Neural cell (in vitro differentiated cells): ENCODE data around the gene CREB3L4. TPM values are rescaled to one million over a fixed set of nuclear protein-coding genes. Genes with fewer than 3 reads are reported as not detected.

Experiments used
- H2AFZ ChIP-seq: fragments of 200-600, 300-800 bp; sonication (generic), shearing (Covaris generic); 2 replicates; pipeline ENCODE4 v1.6.0; 2014; ENCODE audit warnings: low read depth, mild to moderate bottlenecking, antibody characterized with exemption, low read length, moderate library complexity
- H3F3A ChIP-seq: fragments of 200-600 bp; shearing (Covaris generic); 2 replicates; pipeline ENCODE4 v1.6.1; 2016; ENCODE audit warnings: mild to moderate bottlenecking, moderate library complexity, mixed read lengths, antibody characterized with exemption, low read length; ENCODE audit not compliant: insufficient read depth, poor library complexity, severe bottlenecking
- H3K27ac ChIP-seq: fragments of 200-600, 300-800 bp; sonication (generic), shearing (Covaris generic); 2 replicates; pipeline ENCODE4 v1.5.1; 2014; ENCODE audit warnings: mild to moderate bottlenecking, low read length, moderate library complexity
- H3K27me3 ChIP-seq: fragments of 300-800, 200-600 bp; sonication (generic), shearing (Covaris generic); 2 replicates; pipeline ENCODE4 v1.6.0; 2014; ENCODE audit warnings: mild to moderate bottlenecking, low read depth, low read length, moderate library complexity; ENCODE audit not compliant: insufficient read depth
- H3K36me3 ChIP-seq: fragments of 300-800, 200-600 bp; sonication (generic), shearing (Covaris generic); 2 replicates; pipeline ENCODE4 v1.5.1; 2014; ENCODE audit warnings: mild to moderate bottlenecking, antibody characterized with exemption, low read length, moderate library complexity; ENCODE audit not compliant: insufficient read depth
- H3K4me2 ChIP-seq: fragments of 300-800, 200-600 bp; sonication (generic), shearing (Covaris generic); 2 replicates; pipeline ENCODE4 v1.6.0; 2014; ENCODE audit warnings: mild to moderate bottlenecking, low read length
- H3K4me3 ChIP-seq: fragments of 300-800, 200-600 bp; sonication (generic), shearing (Covaris generic); 2 replicates; pipeline ENCODE4 v1.5.1; 2014; ENCODE audit warnings: mild to moderate bottlenecking, low read length, moderate library complexity
- H3K79me2 ChIP-seq: fragments of 200-600 bp; shearing (Covaris generic); replicated peaks from 2 replicates; pipeline ENCODE4 v1.6.0; 2014; ENCODE audit warnings: mild to moderate bottlenecking, low read length, moderate library complexity; ENCODE audit not compliant: insufficient read depth
- H3K9ac ChIP-seq: fragments of 300-800, 200-600 bp; sonication (generic), shearing (Covaris generic); 2 replicates; pipeline ENCODE4 v1.6.1; 2016; ENCODE audit warnings: mild to moderate bottlenecking, low read length, mixed read lengths
- H3K9me2 ChIP-seq: fragments of 200-600 bp; shearing (Covaris generic); 2 replicates; pipeline ENCODE4 v1.6.1; 2016; ENCODE audit warnings: mild to moderate bottlenecking, low read length, mixed read lengths; ENCODE audit not compliant: insufficient read depth
- H3K9me3 ChIP-seq: fragments of 200-600, 300-800 bp; sonication (generic), shearing (Covaris generic); 2 replicates; pipeline ENCODE4 v1.6.1; 2016; ENCODE audit warnings: mild to moderate bottlenecking, mixed run types, low read length, moderate library complexity, mixed read lengths
- H4K20me1 ChIP-seq: fragments of 200-600 bp; shearing (Covaris generic); 2 replicates; pipeline ENCODE4 v1.6.1; 2016; ENCODE audit warnings: mild to moderate bottlenecking, mixed run types; ENCODE audit not compliant: insufficient read depth
- CTCF ChIP-seq: fragments of 450-650 bp; IDR thresholded peaks from 2 replicates; pipeline ENCODE4 v1.5.1; 2014; ENCODE audit warnings: antibody characterized with exemption, mild to moderate bottlenecking, moderate library complexity; ENCODE audit not compliant: poor library complexity, severe bottlenecking
- EP300 ChIP-seq: fragments of 450-650 bp; conservative IDR thresholded peaks from 2 replicates; pipeline ENCODE4 v1.6.1; 2014; ENCODE audit warnings: antibody characterized with exemption, mild to moderate bottlenecking, moderate library complexity; ENCODE audit not compliant: poor library complexity, severe bottlenecking
- EZH2 ChIP-seq: fragments of 200-600, 300-800 bp; shearing (Covaris generic), sonication (generic); IDR thresholded peaks from 2 replicates; pipeline ENCODE4 v1.6.1; 2014; ENCODE audit warnings: antibody characterized with exemption, low read length, borderline replicate concordance, mild to moderate bottlenecking; ENCODE audit not compliant: insufficient read depth, poor library complexity, severe bottlenecking
- MXI1 ChIP-seq: fragments of 450-650 bp; conservative IDR thresholded peaks from 2 replicates; pipeline ENCODE4 v1.6.1; 2014; ENCODE audit warnings: antibody characterized with exemption, mild to moderate bottlenecking; ENCODE audit not compliant: poor library complexity, severe bottlenecking
- POLR2AphosphoS5 ChIP-seq: IDR thresholded peaks from 2 replicates; pipeline ENCODE4 v1.6.1; 2012
- RAD21 ChIP-seq: fragments of 450-650 bp; conservative IDR thresholded peaks from 2 replicates; pipeline ENCODE4 v1.6.1; 2014; ENCODE audit warnings: antibody characterized with exemption, mild to moderate bottlenecking, moderate library complexity
- REST ChIP-seq: IDR thresholded peaks from 2 replicates; pipeline ENCODE4 v1.6.1; 2012; ENCODE audit warnings: borderline replicate concordance
- SMC3 ChIP-seq: fragments of 450-650 bp; conservative IDR thresholded peaks from 2 replicates; pipeline ENCODE4 v1.6.1; 2014; ENCODE audit warnings: antibody characterized with exemption, mild to moderate bottlenecking, moderate library complexity; ENCODE audit not compliant: poor library complexity
- TAF1 ChIP-seq: IDR thresholded peaks from 2 replicates; pipeline ENCODE4 v1.6.1; 2012; ENCODE audit warnings: low read depth
- polyA plus RNA-seq: library from polyadenylated mRNA; depleted of rRNA; stranded (reverse); fragments of >200 nt; gene quantifications from 2 replicates; pipeline ENCODE4 v1.2.3, GENCODE V29; 2014

CREB3L4 gene
- polyA plus RNA-seq, 1 donor from 2014 or later, result 18.0 TPM

- H3F3A ChIP-seq, result no peaks in the 10 kb centered on the region
- no peaks in the 10 kb centered on the region for H3K27me3 ChIP-seq
- H3K4me3 ChIP-seq, result no peak within 1 kb of the TSS
- H3K9ac ChIP-seq, result no peak within 1 kb of the TSS
- H4K20me1 ChIP-seq, result no peaks in the 10 kb centered on the region
- no peak within 1 kb of the TSS for H2AFZ ChIP-seq
- H3K27ac ChIP-seq, result no peak within 1 kb of the TSS
- no peaks in the 10 kb centered on the region for H3K9me2 ChIP-seq
- H3K9me3 ChIP-seq, result no peaks in the 10 kb centered on the region
- no peak for TF ChIP-seq CTCF
- TF ChIP-seq MXI1, result no peak
- TF ChIP-seq SMC3, result no peak
- peaks cover 6% of the 10 kb centered on the region for H3K79me2 ChIP-seq
- H3K4me2 ChIP-seq, result no peak within 1 kb of the TSS
- no peaks in the 10 kb centered on the region for H3K36me3 ChIP-seq
Observed at GRCh38 chr1:153985941-153986761, 18.4 kb downstream of the CREB3L4 start, which contains the start of gene RAB13. Gene RAB13, minus strand, starts transcription at chr1:153986339. Its CDS starts 103 bp downstream, at chr1:153986236.

- TF ChIP-seq POLR2AphosphoS5 (no peak), EZH2 (no peak), RAD21 (no peak), REST (no peak), SMC3 (no peak), EP300 (no peak), CTCF (no peak), TAF1 (no peak), MXI1 (no peak)
- H3K36me3 ChIP-seq, result peaks cover 2% of the 10 kb centered on the region
- H4K20me1 ChIP-seq, result no peaks in the 10 kb centered on the region
- H2AFZ ChIP-seq, result no peak overlapping the region
- no peak overlapping the region for H3K9ac ChIP-seq
- no peak overlapping the region for H3K27ac ChIP-seq
- no peaks in the 10 kb centered on the region for H3K9me3 ChIP-seq
- H3K4me3 ChIP-seq, result no peak overlapping the region
- no peaks in the 10 kb centered on the region for H3K9me2 ChIP-seq
- no peak overlapping the region for H3K4me2 ChIP-seq
- H3K27me3 ChIP-seq, result no peaks in the 10 kb centered on the region
- H3F3A ChIP-seq, result no peaks in the 10 kb centered on the region
- peaks cover 15% of the 10 kb centered on the region for H3K79me2 ChIP-seq
Observed at GRCh38 chr1:153987621-153988020, 19.9 kb downstream of the CREB3L4 start.
